ENCODE measurements around the gene B3GALT4.
"Not testable (repeated sequence)": the region's sequence is repeated elsewhere in the genome, so short reads cannot be mapped to it uniquely, and the experiment has no call there.

Gene B3GALT4, protein sequence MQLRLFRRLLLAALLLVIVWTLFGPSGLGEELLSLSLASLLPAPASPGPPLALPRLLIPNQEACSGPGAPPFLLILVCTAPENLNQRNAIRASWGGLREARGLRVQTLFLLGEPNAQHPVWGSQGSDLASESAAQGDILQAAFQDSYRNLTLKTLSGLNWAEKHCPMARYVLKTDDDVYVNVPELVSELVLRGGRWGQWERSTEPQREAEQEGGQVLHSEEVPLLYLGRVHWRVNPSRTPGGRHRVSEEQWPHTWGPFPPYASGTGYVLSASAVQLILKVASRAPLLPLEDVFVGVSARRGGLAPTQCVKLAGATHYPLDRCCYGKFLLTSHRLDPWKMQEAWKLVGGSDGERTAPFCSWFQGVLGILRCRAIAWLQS

DNA sequence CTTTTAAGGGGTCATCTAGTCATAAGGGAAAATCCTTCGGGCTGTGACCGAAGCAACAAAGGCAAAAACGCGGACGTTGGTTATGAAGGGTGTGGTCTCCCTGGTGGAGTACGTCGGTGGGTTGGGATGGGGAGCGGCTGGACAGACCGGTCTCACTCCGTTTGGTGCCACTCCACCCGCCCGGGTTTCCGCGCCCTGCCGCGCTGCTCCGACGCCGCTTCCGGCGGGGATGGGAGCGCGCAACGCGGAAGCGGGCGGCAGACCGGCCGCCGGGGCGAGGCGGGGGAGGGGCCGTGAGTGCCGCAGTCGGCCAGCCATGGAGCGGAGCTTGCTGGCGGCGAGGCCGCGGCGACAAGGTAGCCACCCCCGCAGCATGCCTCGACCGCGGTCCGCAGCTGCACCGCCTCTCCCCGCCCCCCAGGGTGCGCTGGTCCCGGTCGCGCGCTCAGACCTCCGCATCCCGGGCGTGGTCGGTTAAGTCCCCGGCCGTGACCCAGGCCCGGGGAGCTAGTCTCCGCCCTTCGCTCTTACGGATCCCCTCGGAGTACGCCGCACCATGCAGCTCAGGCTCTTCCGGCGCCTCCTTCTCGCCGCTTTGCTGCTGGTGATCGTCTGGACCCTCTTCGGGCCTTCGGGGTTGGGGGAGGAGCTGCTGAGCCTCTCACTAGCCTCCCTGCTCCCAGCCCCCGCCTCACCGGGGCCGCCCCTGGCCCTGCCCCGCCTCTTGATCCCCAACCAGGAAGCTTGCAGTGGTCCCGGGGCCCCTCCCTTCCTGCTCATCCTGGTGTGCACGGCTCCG is at the start of gene B3GALT4:
TSS of gene B3GALT4 (plus strand) at position 260 of the 799 bp plus-strand sequence. CDS start at position 557, 297 bp downstream.
- DNase-seq (ENCODE audit: low read depth) = no peak

DNA sequence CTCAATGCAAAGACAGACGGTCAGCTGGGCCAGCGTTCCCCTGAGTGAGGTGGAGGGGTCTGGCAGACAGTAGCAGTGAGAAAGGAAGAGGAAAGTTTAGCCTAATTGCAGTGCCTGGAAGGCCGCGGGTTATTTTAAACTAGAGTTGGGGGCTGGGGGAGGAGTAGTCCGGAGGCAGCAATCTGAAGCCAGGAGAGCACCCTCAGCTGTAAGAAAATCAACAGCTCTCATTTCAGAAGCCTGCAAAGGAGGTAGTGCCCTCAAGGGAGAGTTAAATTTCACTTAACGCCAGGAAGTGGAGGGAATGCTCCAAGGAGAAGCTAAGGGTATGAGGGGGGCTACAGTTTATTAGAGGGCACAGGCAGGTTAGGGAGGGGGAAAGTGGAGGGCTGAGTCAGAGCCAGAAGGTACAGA is 41.7 kb upstream of the B3GALT4 start:
- DNase-seq (ENCODE audit: low read depth) = no peak

DNA sequence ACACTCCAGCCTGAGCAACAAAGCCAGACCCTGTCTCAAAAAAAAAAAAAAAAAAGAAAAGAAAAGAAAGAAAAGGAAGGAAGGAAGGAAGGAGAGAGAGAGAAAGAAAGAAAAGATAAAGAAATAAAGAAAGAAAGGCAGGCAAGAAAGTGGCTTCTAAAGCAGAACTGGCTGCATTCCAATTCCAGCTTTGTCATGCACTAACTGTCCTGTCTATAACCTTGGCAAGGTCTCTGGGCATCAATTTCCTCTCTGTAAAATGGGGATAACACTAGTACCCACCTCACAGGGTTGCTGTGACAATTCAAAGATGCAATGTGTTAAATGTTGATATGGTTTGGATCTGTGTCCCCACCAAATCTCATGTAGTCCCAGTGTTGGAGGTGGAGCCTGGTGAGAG is 40.6 kb upstream of the B3GALT4 start:
- DNase-seq (ENCODE audit: low read depth) = no peak

DNA sequence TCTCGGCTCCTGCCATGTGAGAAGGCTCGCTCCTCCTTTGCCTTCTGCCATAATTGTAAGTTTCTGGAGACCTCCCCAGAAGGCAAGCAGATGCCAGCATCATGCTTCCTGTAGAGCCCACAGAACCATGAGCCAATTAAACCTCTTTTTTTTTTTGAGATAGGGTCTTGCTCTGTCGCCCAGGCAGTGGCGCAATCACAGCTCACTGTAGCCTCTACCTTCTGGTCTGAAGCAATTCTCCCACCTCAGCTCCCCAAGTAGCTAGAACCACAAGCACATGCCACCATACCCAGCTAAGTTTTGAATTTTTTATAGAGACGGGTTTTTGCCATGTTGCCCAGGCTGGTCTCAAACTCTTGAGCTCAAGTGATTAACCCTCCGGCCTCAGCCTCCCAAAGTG is 40.1 kb upstream of the B3GALT4 start:
- no peak for DNase-seq (ENCODE audit: low read depth)

DNA sequence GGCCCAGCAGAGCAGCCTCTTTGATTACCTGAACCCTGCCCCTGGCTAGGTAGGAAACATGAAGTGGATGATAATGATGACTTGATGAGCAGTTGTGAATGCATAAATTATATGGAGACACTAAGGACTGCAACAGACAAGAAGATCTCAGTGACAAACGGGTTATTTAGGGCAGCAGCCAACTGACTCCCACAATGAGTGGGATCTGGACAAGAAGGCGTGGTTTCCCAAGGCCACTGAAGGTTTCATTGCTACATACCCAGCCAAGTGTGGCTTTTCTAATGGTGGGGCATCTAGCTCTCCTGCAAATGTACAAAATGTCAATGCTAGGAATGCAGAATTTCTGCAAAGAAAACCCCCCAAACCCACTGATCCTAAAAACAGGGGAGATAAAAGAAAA is 39.2 kb upstream of the B3GALT4 start:
- DNase-seq (ENCODE audit: low read depth) = no peak

DNA sequence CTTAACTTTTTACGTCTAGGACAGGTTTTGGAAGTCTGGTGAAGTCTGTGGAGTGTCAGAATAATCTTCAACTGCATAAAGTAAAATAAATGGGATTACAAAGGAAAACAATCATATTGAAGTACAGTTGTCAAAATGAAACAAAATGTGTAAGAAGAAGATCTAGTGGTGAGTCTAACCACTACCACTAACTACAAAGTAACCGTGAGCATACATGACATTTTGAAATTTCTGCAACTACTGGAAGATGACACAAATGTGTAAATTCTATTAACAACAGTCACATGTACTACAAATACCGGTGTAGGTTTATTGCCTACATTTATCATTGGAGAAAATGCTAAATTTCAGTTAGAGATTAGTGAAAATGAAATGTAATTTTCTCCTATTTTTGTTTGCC is 35.0 kb upstream of the B3GALT4 start:
- no peak for DNase-seq (ENCODE audit: low read depth)

DNA sequence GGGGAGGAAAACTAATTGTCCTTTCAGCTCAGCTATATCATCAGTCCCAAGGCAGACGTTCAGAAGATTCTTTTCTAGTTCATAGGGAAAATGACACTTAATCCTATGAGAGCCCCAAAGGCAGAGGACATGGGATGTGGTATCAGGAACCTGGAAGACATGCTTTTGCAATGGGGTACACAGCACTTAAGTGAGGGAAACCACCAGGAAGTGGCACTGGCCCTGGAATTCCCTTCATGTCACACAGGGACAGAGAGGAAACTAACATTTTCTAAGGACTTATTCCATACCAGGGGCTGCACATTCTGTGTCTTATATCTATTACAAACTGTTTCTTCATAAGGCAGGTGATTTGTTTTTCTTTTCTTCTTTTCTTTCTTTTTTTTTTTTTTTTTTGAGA is 33.4 kb upstream of the B3GALT4 start:
- no peak for DNase-seq (ENCODE audit: low read depth)

DNA sequence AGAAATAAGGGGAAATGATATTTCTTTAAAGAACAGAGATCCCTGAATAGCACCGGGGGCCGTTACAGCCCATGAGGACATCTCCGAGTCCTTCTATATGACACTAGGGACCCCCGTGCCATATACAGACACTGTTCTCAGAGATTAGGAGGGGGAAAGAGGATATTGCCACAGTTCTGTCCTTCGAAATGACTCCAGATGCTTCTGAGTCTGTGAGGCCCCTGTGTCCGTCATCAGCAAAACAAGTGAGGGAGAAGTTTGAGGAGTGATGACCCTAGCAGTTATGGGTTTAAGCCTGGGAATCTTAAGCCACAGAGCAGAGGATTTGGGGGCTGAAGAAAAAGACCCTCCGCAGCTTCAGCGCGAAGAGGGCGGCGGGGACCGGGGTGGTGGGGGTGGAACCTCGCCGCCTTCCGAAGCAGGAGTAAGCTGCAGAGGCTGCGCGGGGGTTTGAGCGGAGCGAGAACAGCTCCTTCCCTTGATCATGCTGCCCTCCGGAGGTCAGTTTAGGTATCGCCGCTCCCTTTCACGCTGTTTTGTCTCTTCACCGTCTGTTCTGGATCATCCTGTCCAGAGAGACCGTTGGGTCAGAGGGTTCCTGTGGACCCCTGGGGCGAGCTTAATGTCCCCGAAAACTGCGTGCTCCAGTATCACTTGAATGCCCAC is 28.8 kb upstream of the B3GALT4 start:
- DNase-seq (ENCODE audit: low read depth) = peak; percentile 77

DNA sequence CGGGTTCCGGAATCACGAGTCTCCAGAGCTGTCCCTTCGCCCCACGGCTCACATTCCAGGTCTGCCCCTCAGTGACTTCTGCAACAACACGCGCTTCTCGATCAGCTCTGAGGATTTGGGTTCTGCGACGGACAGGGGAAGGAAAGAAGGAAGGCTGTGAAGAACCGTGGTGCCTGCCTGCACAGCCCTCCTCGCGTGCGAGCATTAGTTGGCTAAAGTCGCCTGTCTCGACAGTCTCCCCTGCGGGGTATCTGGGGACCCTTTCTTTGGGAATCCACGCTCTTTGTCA is 28.3 kb upstream of the B3GALT4 start:
- peak; percentile 39 for DNase-seq (ENCODE audit: low read depth)

DNA sequence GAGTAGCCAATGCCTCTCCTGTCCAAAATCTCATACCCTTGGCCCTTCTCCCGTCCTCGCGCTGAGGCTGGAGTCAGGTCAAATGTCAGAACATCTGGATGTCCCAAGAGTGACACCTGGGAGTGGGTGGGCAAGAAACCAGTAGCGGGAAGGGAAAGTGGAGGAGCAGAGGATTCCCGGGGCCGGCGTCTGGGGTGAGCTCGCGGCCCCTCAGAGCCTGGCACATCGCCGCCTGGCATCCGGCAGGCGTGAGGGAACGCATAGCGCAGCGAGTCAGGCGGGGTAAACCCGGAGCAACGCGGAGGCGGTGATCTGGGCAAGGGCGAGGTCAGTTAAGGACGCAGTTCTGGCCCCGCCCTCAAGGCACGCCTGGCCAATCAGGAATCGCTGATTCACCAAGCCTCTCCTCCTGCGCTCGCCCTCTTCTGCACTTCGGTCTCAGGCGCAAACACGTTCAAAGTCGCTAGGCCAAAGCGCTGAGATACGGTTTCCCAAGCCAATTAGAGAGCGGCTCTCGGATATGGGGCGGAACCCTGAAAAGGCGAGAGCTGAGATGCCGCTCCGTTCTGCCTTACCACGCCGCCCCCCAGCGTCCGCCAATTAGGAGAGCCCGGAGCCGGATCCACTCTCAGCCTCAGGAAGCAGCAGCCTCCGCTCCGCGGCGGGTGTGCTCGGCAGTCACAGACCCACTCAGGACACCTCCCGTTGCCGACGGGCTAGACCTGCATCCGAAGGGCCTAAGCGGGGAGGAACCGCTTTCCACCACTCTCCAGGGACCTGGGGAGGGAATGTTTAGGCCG is 27.8 kb upstream of the B3GALT4 start:
- DNase-seq (ENCODE audit: low read depth) = peak; percentile 98

DNA sequence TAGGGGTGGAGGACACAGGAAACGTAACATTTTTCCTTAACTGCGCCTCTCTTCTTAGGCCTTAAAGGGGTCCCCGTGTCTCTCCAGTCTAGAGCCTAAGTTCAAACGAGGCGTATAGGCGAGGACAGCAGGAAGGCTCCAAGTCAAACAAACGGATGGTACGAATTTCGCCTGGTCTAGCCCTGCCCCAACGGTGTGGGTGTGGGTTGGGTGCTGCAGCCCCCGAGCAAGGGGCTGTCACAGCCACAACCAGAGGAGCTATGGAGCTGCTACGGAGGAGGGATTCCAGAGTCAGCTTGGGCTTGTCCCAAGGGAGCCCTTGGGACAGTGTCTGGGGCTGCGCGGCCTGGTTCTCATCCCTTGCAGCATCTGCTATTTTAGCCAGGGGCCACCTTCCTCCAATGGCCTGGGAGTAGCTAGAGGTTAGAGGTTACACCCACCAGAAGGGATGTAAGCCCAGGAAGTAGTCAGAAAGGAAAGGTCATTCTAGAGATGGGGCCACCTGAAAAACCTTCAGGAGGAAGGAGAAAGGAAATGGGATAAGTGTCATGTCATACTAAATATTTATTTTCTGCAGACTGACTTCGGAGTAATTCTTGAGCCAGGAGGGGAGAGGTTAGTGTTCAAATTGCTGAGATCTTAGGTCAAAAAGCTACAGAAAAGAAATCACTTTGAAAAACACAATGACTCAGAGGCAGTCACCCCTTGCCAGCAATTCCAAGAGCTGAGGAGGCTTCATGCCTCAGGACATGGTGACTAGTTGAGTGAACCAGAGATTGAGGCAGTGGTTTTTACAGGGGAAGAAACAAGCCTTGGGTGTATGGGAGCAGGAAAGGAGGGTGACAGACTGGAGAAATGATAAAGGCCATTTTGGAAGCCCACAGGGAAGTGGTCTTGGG is 26.9 kb upstream of the B3GALT4 start:
- peak; percentile 47 for DNase-seq (ENCODE audit: low read depth)

DNA sequence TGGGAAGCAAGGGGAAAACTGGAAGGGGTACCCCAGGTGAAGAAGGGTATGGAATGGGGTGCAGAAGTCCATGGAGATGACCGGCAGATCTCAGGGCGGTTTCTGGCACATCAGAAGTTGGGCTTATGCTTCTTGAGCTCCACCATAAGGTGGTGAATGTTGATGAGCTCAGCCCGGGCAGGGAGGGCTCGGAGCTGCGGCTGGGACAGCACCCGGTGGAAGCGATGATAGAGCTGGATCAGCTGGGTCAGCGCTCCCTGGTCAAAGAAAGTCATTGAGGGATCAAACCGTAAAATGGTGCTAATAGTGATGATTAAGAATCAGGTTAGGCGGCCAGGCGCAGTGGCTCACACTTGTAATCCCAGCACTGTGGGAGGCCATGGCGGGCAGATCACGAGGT is 26.2 kb upstream of the B3GALT4 start:
- DNase-seq (ENCODE audit: low read depth) = no peak

DNA sequence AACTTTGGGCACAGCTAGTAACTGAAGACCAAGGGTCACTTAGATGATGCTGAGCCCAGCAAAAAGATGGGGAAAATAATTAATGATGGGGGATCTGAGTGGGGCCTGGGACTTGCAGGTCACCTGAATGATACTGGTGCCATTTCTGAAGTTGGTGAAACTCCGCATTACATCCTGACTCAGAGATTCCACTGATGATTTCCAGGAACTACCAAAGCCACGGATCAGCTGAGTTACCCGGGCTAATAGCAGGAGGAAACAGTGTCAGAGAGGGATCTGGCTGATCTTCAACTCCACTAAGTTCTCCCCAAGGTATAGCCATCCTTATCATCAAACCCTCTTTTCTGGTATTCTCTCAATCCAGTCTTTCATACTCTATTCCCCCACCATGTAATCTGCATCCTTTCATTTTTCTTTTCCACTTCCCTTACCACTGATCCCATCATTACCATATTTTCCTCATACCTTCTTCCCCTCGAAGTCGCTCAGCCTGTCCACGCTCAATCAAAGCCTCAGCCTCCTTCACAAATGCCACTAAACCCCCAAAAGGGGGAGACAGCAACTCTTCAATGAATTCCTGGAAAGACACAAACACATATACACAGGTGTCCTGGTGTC is 25.4 kb upstream of the B3GALT4 start:
- no peak for DNase-seq (ENCODE audit: low read depth)

DNA sequence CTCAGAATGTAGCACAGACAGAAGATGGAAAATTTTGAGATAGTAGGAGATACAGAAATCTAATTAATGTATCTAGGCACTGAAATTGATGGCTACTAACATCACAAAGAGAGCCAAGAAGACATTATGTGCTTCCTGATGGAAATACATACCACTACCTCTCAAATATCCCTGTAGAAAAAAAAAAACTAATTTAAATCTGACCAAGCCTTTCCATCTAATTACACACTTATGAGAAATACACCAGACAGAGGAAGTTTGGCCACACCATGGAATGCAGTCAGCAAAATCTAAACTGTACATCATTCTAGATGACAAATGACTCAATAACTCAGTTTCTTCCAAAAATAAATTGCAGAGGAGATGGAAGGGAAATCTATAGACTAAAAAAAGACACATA is 24.2 kb upstream of the B3GALT4 start:
- DNase-seq (ENCODE audit: low read depth) = no peak

DNA sequence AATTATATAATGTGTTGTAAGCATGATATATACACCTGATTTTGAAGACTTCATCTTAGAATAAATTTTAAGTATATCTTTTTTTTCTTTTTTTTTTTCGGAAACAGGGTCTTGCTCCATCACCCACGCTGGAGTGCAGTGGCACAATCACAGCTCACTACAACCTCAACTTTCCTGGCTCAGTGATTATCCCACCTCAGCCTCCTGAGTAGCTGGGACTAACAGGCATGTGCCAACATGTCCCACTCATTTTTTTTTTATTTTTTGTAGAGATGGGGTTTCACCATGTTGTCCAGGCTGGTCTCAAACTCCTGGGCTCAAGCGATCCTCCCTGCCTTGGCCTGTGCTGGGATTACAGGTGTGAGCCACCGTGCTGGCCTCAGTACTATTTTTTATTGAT is 22.3 kb upstream of the B3GALT4 start:
- no peak for DNase-seq (ENCODE audit: low read depth)

DNA sequence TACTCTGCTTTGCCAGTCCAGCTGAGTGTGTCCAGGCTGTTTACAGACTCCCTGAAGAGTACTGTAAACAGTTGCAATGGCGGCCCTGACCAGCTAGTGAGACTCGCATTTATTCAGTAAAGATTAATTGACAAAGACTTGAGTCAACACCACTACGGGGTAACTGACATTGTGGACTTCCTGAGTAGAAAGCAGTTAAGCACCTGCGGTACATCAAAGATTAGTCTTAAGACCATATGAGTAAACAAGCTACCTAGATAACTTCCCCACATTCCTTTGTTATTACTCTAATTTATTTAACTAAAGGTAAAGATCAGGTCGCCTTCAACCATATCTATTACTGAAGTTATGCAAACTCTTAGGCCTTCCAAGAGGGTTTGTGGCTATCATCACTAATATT is 17.9 kb upstream of the B3GALT4 start:
- DNase-seq (ENCODE audit: low read depth) = no peak

DNA sequence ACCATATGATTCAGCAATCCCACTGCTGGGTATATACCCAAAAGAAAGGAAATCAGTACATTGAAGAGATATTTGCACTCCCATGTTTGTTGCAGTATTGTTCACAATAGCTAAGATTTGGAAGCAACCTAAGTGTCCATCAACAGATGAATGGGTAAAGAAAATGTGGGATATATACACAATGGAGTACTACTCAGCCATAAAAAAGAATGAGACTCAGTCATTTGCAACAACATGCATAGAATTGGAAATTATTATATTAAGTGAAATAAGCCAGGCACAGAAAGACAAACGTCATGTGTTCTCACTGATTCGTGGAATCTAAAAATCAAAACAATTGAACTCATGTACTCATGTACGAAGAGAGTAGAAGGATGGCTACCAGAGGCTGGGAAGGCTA is 14.4 kb upstream of the B3GALT4 start:
- not testable (repeated sequence) for DNase-seq (ENCODE audit: low read depth)

DNA sequence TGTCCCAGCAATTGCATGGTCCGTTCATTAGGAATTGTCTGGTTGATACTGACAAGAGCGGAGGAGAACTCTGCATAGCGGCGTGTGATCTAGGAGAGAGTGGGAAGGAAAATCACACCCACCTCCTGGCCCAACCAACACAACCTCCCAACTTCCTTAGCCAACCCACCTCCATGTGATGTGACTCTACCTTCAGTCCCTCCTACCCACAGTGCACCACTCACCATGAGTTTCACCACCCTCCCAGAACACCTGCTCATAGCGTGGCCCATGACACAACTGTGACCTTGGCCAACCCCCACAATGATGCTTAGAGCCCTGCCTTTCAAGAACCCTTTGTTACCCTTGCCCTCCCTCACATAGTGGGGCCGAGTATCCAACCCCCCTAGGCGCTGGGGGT is 12.9 kb upstream of the B3GALT4 start:
- no peak for DNase-seq (ENCODE audit: low read depth)

DNA sequence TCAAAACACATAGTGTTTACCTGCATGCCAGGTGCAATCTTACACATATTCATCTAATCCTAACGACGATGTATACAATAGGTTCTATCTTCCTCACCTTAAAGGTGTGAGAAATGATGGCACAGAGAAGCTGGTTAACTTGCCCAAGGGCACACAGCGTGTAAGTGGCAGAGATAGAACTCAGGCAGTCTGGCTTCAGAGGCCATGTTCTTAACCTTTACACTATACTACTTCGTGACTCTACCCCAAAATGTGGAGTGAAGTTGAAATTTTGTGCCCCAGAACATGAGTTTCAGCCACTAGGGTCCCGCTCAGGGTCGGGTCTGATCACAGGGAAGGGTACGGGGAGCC is 5.8 kb upstream of the B3GALT4 start:
- DNase-seq (ENCODE audit: low read depth) = no peak

DNA sequence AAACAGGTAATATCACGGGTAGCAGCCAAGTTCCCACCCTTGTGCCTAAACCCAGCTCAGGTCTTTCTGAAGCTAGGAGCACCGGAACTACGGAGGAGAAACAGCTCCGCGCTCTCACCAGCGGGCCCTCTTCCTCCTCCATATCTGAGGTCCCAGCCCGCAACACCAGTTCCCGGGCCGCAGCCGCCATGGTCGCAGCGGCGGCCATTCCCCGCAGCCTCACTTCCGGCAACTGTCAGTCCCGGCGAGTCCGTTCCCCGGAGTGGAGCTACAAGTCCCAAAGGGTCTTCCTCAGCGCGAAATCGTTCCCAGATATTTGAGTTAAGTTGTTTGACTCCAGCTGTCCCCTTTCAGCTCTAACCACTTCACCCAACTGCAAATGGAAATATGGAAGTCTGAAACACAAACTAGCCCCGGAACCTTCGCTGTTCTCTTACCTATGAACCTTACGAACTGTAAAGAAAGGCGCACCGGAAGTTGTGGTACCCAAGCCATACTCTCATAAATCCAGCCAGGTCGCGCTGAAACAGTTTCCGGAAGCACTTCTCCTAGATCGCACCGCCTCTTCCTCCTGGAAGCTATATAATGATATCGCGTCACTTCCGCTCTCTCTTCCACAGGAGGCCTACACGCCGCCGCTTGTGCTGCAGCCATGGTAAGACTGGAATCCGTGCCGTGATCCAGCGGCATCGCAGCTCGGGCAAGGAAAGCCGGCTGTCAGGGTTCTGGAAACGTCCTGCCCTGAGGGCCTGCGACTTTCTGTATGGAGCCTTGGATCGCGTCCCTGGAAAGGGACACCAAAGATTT is 5.3 kb upstream of the B3GALT4 start, which contains the start of the genes RPS18 and VPS52:
TSS of gene RPS18 (plus strand) at position 608 of the 807 bp plus-strand sequence. CDS start at position 653, 45 bp downstream.
TSS of gene VPS52 (minus strand) at position 409 of the 807 bp plus-strand sequence. CDS start at position 208, 201 bp downstream.
- DNase-seq (ENCODE audit: low read depth) = peak; percentile 98

All from HS-27A (cell line).